Measurements from ENCODE around the gene UBL4A. TPM values are rescaled to one million over a fixed set of nuclear protein-coding genes. Genes with fewer than 3 reads are reported as not detected.

UBL4A gene
- total RNA-seq, 1 donor: 31.5 TPM

DNA sequence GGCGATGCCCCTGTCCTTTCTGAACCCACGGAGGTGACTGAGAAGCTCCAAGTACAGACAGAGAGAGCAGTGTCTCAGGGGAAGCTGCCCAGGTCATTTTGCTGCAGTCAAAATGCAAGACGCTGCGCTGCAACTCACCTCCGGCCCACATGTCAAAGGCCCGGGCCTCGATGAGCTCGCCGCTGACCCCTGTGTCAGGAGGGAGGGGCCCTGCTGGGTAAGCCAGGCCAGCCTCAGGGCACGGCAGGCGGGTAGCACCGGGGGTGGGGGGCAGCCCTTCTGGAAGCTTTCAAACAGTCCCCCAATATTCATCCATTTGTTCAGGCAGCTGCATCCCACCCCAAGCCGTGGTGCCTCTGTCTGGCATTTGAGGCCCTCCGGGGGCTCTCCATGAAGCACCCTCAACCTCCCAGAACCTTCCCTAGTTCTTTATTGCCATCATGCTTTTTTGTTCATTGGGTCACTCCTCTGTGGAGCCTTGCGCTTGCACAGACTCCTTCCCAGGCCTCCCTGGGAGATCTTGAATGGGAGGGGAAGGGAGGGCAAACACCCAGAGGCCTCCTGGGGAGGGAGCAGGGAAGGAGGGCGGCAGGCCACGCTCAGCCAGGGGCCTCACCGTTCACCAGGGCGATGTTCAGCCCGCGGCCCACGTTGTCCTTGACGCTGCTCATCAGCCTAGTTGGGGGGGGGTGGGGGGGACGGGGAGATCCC is 21.4 kb upstream of the UBL4A start:
- no peak overlapping the region for H3K27ac ChIP-seq (ENCODE audit: low read depth, low read length)
- DNase-seq (ENCODE audit: insufficient read length, low spot score, missing footprints): peak; percentile 26
- TF ChIP-seq, protein P1, sequence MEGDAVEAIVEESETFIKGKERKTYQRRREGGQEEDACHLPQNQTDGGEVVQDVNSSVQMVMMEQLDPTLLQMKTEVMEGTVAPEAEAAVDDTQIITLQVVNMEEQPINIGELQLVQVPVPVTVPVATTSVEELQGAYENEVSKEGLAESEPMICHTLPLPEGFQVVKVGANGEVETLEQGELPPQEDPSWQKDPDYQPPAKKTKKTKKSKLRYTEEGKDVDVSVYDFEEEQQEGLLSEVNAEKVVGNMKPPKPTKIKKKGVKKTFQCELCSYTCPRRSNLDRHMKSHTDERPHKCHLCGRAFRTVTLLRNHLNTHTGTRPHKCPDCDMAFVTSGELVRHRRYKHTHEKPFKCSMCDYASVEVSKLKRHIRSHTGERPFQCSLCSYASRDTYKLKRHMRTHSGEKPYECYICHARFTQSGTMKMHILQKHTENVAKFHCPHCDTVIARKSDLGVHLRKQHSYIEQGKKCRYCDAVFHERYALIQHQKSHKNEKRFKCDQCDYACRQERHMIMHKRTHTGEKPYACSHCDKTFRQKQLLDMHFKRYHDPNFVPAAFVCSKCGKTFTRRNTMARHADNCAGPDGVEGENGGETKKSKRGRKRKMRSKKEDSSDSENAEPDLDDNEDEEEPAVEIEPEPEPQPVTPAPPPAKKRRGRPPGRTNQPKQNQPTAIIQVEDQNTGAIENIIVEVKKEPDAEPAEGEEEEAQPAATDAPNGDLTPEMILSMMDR (IDR thresholded peaks at IDR 0.05; ENCODE audit: extremely low read depth, low read depth, low read length): no peak
- H2AFZ ChIP-seq (ENCODE audit: low read length): no peak overlapping the region
- H3K4me3 ChIP-seq (ENCODE audit: insufficient read depth, low read length): no peak overlapping the region
- no peaks in the 10 kb centered on the region for H4K20me1 ChIP-seq (ENCODE audit: insufficient read depth, low read length)
- H3K4me1 ChIP-seq (ENCODE audit: insufficient read depth, low read length): no peaks in the 10 kb centered on the region
- no peaks in the 10 kb centered on the region for H3K79me2 ChIP-seq (ENCODE audit: insufficient read depth, low read length)
- H3K36me3 ChIP-seq (ENCODE audit: insufficient read depth, low read length): no peaks in the 10 kb centered on the region
- H3K9me3 ChIP-seq (ENCODE audit: low read depth, low read length): no peaks in the 10 kb centered on the region
- H3K27me3 ChIP-seq (ENCODE audit: insufficient read depth, low read length): no peaks in the 10 kb centered on the region
- no peak overlapping the region for H3K4me2 ChIP-seq (ENCODE audit: insufficient read depth, low read length)

DNA sequence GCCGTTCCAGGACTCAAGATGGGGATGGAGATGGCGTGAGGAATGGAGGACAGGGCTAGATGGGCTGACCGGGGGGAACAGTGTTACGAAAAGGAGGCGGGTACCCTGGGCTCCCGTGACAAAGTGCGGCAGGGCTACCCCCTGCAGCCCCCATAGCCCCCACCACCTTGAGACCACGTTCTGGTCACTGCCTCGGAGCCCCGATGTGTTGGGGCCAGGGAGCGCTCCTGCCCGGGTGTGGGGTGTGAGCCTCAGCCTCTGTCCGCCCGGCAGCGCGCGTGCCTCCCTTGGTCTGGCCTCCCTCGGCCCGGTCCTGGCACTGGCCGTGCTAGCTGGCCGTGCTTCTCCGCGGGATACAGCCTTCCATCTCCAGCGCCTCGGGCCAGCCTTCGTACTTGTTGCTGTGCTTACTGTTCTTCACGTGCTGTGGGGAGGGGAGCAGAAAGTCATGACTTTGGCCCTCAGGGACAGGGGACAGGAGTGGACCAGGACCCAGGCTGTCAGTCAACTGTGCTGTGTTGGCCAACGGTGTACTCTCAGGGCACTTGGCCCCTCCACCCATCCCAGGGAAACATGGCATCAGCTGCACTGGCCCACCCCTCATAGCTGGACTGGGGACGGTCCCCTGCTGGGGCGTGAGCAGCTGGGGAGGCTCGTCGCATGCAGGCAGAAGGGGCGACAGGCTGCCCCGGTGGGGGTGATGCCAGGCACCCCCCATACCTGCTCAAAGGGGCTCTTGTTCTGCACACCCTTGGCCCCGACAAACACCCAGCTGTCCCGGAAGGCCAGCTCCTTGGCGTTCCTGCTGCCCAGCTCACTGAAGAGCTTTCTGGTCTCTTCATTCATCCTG is 20.3 kb upstream of the UBL4A start:
- H4K20me1 ChIP-seq (ENCODE audit: insufficient read depth, low read length): no peaks in the 10 kb centered on the region

DNA sequence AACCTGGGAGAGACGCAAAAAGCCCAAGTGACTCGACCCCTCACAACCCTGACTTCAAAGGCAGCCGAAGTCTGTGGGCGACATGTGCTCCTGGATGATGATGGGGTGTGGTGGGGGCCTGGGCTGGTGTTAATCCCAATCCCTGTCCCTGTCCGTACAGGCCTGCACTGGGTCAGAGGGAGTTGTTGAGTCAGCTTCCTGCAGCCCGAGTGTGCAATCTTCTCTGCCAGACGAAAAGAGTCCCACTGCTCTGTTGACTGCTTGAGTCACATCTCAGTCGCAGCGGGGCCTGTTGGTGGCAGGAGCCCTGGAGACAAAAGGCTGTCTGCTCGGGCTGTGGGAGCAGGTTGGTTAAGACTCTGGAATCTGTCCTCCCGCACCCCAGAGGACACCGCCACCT is 19.3 kb upstream of the UBL4A start:
- no peaks in the 10 kb centered on the region for H3K4me1 ChIP-seq (ENCODE audit: insufficient read depth, low read length)
- no peaks in the 10 kb centered on the region for H3K27me3 ChIP-seq (ENCODE audit: insufficient read depth, low read length)
- H3K9me3 ChIP-seq (ENCODE audit: low read depth, low read length): no peaks in the 10 kb centered on the region
- no peaks in the 10 kb centered on the region for H3K36me3 ChIP-seq (ENCODE audit: insufficient read depth, low read length)
- H2AFZ ChIP-seq (ENCODE audit: low read length): no peak overlapping the region
- peak; percentile 90 for DNase-seq (ENCODE audit: insufficient read length, low spot score, missing footprints)
- H4K20me1 ChIP-seq (ENCODE audit: insufficient read depth, low read length): no peaks in the 10 kb centered on the region
- H3K4me2 ChIP-seq (ENCODE audit: insufficient read depth, low read length): no peak overlapping the region
- H3K27ac ChIP-seq (ENCODE audit: low read depth, low read length): no peak overlapping the region
- H3K4me3 ChIP-seq (ENCODE audit: insufficient read depth, low read length): no peak overlapping the region
- TF ChIP-seq, protein P1 (IDR thresholded peaks at IDR 0.05; ENCODE audit: extremely low read depth, low read depth, low read length): no peak
- no peaks in the 10 kb centered on the region for H3K79me2 ChIP-seq (ENCODE audit: insufficient read depth, low read length)

More for the DNA sequence above, 20.3 kb upstream of the UBL4A start:
- TF ChIP-seq, protein P1 (IDR thresholded peaks at IDR 0.05; ENCODE audit: extremely low read depth, low read depth, low read length): no peak
- no peaks in the 10 kb centered on the region for H3K36me3 ChIP-seq (ENCODE audit: insufficient read depth, low read length)
- H3K9me3 ChIP-seq (ENCODE audit: low read depth, low read length): no peaks in the 10 kb centered on the region
- no peak overlapping the region for H3K4me3 ChIP-seq (ENCODE audit: insufficient read depth, low read length)
- H2AFZ ChIP-seq (ENCODE audit: low read length): no peak overlapping the region
- DNase-seq (ENCODE audit: insufficient read length, low spot score, missing footprints): peak; percentile 66
- no peaks in the 10 kb centered on the region for H3K4me1 ChIP-seq (ENCODE audit: insufficient read depth, low read length)
- no peaks in the 10 kb centered on the region for H3K79me2 ChIP-seq (ENCODE audit: insufficient read depth, low read length)
- H3K27me3 ChIP-seq (ENCODE audit: insufficient read depth, low read length): no peaks in the 10 kb centered on the region
- no peak overlapping the region for H3K27ac ChIP-seq (ENCODE audit: low read depth, low read length)
- no peak overlapping the region for H3K4me2 ChIP-seq (ENCODE audit: insufficient read depth, low read length)

DNA sequence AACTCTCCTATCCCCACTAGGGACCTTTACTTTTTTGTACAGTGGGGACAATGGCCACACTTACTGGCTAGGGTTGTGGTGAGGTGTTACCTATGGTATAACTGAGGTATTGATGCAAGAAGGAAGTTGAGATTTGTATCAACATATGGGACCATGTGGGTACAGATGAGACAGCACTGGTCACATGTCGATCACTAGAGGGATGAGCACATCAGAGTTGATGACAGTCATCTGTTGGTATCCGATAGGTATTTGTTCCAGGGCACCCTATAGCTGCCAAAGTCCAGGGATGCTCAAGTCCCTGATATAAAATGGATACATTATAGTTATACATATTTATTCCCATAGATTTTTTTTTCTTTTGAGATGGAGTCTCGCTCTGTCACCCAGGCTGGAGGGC is 16.6 kb upstream of the UBL4A start:
- no peak overlapping the region for H3K27ac ChIP-seq (ENCODE audit: low read depth, low read length)
- no peaks in the 10 kb centered on the region for H3K36me3 ChIP-seq (ENCODE audit: insufficient read depth, low read length)
- H3K9me3 ChIP-seq (ENCODE audit: low read depth, low read length): no peaks in the 10 kb centered on the region
- no peaks in the 10 kb centered on the region for H3K4me1 ChIP-seq (ENCODE audit: insufficient read depth, low read length)
- no peak overlapping the region for H2AFZ ChIP-seq (ENCODE audit: low read length)
- no peaks in the 10 kb centered on the region for H4K20me1 ChIP-seq (ENCODE audit: insufficient read depth, low read length)
- no peak overlapping the region for H3K4me3 ChIP-seq (ENCODE audit: insufficient read depth, low read length)
- no peak overlapping the region for H3K4me2 ChIP-seq (ENCODE audit: insufficient read depth, low read length)
- H3K27me3 ChIP-seq (ENCODE audit: insufficient read depth, low read length): no peaks in the 10 kb centered on the region
- TF ChIP-seq, protein P1 (IDR thresholded peaks at IDR 0.05; ENCODE audit: extremely low read depth, low read depth, low read length): no peak
- no peaks in the 10 kb centered on the region for H3K79me2 ChIP-seq (ENCODE audit: insufficient read depth, low read length)
- peak; percentile 11 for DNase-seq (ENCODE audit: insufficient read length, low spot score, missing footprints)
